Osteocyte (in vitro differentiated cells): ENCODE data around the gene STRAP. TPM values are rescaled to one million over a fixed set of nuclear protein-coding genes. Genes with fewer than 3 reads are reported as not detected.

Source experiments
- DNase-seq: peaks from one replicate; pipeline ENCODE4 v3.0.0; 2021; ENCODE audit warnings: mixed read lengths; ENCODE audit not compliant: unreplicated experiment; ENCODE audit errors: extremely low spot score
- H3K27ac Mint-ChIP-seq: one replicate; pipeline ENCODE4 v1.8.0; 2021; ENCODE audit warnings: mild to moderate bottlenecking, mixed read lengths; ENCODE audit not compliant: unreplicated experiment
- H3K27me3 Mint-ChIP-seq: one replicate; pipeline ENCODE4 v1.8.0; 2021; ENCODE audit warnings: mixed read lengths; ENCODE audit not compliant: unreplicated experiment
- H3K36me3 Mint-ChIP-seq: one replicate; pipeline ENCODE4 v1.8.0; 2021; ENCODE audit warnings: mixed read lengths; ENCODE audit not compliant: unreplicated experiment
- H3K4me1 Mint-ChIP-seq: one replicate; pipeline ENCODE4 v1.8.0; 2021; ENCODE audit warnings: mixed read lengths; ENCODE audit not compliant: unreplicated experiment
- H3K4me3 Mint-ChIP-seq: one replicate; pipeline ENCODE4 v1.8.0; 2021; ENCODE audit warnings: mild to moderate bottlenecking, moderate library complexity, mixed read lengths; ENCODE audit not compliant: unreplicated experiment
- H3K9me3 Mint-ChIP-seq: one replicate; pipeline ENCODE4 v1.8.0; 2021; ENCODE audit warnings: mixed read lengths; ENCODE audit not compliant: unreplicated experiment
- total RNA-seq: library from RNA; stranded (reverse); gene quantifications from 2 replicates; pipeline ENCODE4 v1.2.1, GENCODE V29; 2021
- TF ChIP-seq, protein P1 (sequence below): fragments of 200-600 bp; sonication (generic); IDR thresholded peaks from 2 replicates; pipeline ENCODE4 v1.5.0; 2021; ENCODE audit warnings: antibody characterized with exemption, mild to moderate bottlenecking, moderate library complexity

The STRAP gene
- total RNA-seq, 1 donor from 2014 or later = 136 TPM

DNA sequence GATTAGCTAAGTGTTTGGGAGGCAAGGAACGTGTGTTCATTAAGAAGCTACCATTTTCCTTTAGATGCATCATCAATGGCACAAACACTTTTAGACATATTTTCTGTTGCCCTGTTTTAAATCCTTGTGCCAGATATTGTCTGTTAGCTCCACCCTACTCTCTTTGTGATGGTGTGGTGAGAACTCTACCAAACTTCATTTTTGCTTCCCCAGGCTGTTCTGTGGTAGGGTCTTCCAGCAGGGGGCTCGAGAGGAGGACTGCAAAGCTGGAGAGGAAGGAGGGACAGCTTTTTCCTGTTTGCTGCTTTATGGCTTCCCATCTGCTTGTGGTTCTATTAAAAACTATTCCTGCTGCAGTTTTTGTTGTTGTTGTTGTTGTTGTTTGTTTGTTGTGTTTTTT, 23.8 kb upstream of the STRAP start:
- no peak for DNase-seq
- Mint-ChIP-seq H3K4me3 (no peak overlapping the region), H3K36me3 (no peaks in the 10 kb centered on the region), H3K27me3 (no peaks in the 10 kb centered on the region), H3K27ac (no peak overlapping the region), H3K9me3 (no peaks in the 10 kb centered on the region), H3K4me1 (peaks cover 42% of the 10 kb centered on the region)
- TF ChIP-seq, protein P1, sequence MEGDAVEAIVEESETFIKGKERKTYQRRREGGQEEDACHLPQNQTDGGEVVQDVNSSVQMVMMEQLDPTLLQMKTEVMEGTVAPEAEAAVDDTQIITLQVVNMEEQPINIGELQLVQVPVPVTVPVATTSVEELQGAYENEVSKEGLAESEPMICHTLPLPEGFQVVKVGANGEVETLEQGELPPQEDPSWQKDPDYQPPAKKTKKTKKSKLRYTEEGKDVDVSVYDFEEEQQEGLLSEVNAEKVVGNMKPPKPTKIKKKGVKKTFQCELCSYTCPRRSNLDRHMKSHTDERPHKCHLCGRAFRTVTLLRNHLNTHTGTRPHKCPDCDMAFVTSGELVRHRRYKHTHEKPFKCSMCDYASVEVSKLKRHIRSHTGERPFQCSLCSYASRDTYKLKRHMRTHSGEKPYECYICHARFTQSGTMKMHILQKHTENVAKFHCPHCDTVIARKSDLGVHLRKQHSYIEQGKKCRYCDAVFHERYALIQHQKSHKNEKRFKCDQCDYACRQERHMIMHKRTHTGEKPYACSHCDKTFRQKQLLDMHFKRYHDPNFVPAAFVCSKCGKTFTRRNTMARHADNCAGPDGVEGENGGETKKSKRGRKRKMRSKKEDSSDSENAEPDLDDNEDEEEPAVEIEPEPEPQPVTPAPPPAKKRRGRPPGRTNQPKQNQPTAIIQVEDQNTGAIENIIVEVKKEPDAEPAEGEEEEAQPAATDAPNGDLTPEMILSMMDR = no peak

GRCh38 chr12:15859116-15859515, 23.1 kb upstream of the STRAP start:
- TF ChIP-seq, protein P1 = no peak
- H3K4me3 Mint-ChIP-seq = no peak overlapping the region
- H3K36me3 Mint-ChIP-seq = no peaks in the 10 kb centered on the region
- no peaks in the 10 kb centered on the region for H3K27me3 Mint-ChIP-seq
- no peaks in the 10 kb centered on the region for H3K9me3 Mint-ChIP-seq
- H3K4me1 Mint-ChIP-seq = peaks cover 39% of the 10 kb centered on the region
- no peak overlapping the region for H3K27ac Mint-ChIP-seq
- DNase-seq = no peak

GRCh38 chr12:15861404-15861803, 20.8 kb upstream of the STRAP start:
- H3K27me3 Mint-ChIP-seq = no peaks in the 10 kb centered on the region
- no peaks in the 10 kb centered on the region for H3K9me3 Mint-ChIP-seq
- H3K36me3 Mint-ChIP-seq = no peaks in the 10 kb centered on the region
- TF ChIP-seq, protein P1 = no peak
- no peak for DNase-seq
- H3K27ac Mint-ChIP-seq = no peak overlapping the region
- H3K4me1 Mint-ChIP-seq = peaks cover 19% of the 10 kb centered on the region
- H3K4me3 Mint-ChIP-seq = no peak overlapping the region

- TF ChIP-seq, protein P1 = no peak
- DNase-seq = no peak
- Mint-ChIP-seq H3K4me3 (no peak overlapping the region), H3K27ac (no peak overlapping the region), H3K9me3 (no peaks in the 10 kb centered on the region), H3K27me3 (no peaks in the 10 kb centered on the region), H3K36me3 (no peaks in the 10 kb centered on the region), H3K4me1 (peaks cover 14% of the 10 kb centered on the region)
Measured at GRCh38 chr12:15862840-15863239, 19.3 kb upstream of the STRAP start.

- no peaks in the 10 kb centered on the region for H3K36me3 Mint-ChIP-seq
- H3K27ac Mint-ChIP-seq = no peak overlapping the region
- no peak overlapping the region for H3K4me3 Mint-ChIP-seq
- peaks cover 11% of the 10 kb centered on the region for H3K4me1 Mint-ChIP-seq
- no peaks in the 10 kb centered on the region for H3K27me3 Mint-ChIP-seq
- no peaks in the 10 kb centered on the region for H3K9me3 Mint-ChIP-seq
- TF ChIP-seq, protein P1 = no peak
- no peak for DNase-seq
Measured at GRCh38 chr12:15863372-15863771, 18.8 kb upstream of the STRAP start.
